GM19395 (cell line): ENCODE data around the gene IPMK.
A peak's percentile ranks its signal among the peaks of the same experiment; 100 is the strongest.

ENCODE experiments used
- ATAC-seq: cut with Tn5 transposase; IDR thresholded peaks from one replicate; pipeline ENCODE4 v1.9.1; 2021; ENCODE audit warnings: mild to moderate bottlenecking, moderate library complexity; ENCODE audit not compliant: unreplicated experiment

IPMK gene

DNA sequence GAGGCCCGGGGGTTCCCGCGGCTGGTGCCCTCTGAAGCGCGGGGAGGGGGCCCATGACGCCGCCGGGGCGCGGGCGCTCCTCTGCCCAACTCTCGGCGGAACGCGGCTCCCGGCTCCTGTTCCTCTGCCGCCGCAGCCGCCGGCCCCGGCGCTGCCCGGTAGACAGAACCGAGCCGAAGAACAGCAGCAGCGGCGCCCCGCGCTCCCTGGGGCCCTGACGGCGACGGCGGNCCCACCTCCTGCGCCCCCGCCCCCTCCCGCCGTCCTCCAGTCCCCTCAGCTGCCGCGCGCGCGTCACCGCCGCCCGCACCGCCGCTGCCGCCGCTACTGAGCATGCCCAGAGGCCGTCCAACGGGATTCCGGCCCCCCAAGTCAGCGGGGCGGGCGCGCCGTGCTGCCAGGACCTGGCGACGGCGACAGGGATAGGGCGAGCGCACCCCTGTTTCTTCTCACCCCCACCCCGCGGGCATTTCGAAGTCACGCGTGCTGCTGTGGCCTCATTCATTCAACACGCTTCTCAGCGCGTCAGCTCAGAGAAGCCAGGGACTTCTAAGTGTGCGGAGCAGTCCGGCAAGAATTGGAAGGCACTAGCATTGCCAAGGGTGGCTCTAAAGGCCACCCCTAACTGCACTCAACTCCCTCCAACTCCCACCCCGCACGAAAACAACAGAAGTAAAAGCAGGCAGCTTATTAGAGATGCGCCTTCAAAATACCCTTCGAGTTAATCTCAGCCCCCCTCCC is at the start of gene IPMK:
IPMK (minus strand) TSS at position 182 of the 741 bp plus-strand sequence. CDS start 283 bp downstream, outside the sequence.
- ATAC-seq = peak; percentile 52

DNA sequence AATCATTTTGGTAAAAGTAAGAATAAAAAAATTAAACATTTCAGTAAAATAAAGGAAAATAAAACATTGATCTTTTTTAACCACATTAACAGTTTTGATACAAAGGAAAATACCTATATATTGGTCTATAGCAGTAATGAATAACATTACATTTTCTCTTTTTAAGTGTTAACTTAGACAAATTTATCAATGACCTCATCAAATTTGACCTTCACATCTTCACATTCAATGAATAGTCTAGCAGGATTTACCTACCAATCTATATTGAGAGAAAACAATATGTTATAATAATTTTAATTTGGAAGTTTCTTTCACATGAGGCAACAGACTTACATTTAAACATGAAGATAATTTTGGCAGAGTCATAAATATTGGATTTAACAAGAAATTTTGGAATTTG is 49.2 kb upstream of the IPMK start:
- ATAC-seq = no peak

DNA sequence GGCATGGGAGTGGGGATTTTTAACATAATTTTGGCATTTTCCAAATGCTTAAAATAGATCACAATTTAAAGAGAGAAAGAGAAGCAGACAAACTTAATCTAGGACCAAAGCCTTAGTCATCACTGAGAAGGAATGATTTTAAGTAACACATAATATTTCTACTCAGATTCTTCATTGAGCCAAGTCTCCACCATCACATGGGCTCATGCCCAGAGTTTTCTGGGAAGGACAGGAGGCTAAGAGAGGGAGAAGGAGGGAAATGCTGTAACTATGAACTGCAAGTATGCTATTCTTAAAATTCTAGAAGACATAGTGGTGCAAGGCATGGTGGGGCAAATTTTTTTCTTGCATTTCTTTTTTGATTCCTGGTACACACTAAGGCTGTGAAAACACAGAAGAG is 43.3 kb upstream of the IPMK start:
- no peak for ATAC-seq

DNA sequence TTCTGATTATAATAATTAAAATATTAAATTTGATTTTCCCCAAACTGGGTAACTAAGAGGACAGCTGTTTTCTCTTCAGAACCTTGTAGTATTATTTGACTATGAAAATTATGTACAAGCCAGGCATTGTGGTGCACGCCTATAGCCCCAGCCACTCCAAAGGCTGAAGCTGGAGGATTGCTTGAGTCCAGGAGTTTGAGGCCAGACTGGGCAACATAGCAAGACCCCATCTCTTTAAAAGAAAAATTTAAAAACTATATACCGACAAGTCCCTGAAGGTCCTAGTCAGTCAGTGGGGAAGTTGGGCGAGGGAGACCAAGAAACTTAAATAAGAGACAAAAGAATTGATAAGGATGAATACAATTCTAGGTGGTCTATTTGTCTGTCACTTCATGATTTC is 40.0 kb upstream of the IPMK start:
- no peak for ATAC-seq

DNA sequence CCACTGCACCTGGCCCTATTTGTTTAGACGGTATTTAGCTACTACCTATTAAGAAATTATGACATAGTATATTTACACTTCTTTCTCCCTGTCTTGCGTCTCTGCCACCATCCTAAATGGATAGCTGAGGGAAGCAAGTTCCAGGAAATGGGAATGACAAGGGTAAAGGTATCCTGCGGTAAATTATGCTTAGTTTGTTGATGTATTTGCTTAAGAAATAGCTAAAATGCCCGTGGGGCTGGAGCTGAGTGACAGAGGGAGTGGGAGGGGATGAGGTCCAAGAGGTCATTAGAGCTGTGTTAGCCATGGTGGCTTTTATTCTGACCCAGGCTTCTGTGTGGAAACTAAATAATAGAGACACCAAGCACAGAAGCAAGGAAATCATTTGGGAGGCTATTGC is 38.1 kb upstream of the IPMK start:
- ATAC-seq = no peak

DNA sequence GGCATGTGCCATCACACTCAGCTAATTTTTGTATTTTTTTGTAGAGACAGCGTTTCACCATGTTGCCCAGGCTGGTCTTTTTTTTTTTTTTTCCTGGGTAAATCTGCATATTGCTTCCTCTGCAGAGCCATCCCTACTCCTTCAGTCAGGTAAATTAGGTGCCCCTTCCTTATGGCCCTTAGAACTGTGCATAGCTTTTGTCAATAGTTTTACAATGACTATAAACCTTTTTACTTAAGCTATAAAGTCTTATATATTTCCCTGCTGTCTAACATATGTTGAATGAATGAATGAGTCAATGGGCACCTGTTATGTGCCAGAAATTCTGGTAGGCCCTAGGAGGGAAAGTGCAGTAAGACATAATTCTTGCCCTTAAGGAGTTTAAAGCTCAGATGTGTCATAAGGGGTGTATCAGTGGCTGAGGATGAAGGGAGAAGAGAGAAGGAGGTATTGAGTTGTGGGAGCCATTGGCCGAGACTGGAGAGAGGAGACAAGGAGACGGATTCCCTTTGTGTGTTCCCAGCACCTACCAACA is 36.5 kb upstream of the IPMK start:
- ATAC-seq = no peak

DNA sequence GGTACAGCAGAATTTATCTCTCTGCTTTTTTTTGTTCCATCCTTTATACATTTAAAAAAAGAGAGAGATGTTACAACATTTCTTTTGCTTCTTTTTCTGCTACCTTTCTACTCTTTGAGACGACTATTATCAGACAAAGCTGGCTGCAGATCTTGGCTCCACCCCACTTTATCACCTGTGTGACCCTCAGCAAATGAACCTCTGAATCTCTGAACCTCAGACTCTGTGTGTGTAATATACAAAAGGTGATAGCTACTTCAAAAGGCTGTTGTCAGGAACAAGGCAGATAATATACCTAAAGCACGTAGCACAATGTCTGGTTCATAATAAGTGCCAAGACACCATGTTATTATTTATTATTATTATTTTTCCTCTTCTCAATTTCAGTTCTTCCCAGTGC is 34.6 kb upstream of the IPMK start:
- no peak for ATAC-seq

DNA sequence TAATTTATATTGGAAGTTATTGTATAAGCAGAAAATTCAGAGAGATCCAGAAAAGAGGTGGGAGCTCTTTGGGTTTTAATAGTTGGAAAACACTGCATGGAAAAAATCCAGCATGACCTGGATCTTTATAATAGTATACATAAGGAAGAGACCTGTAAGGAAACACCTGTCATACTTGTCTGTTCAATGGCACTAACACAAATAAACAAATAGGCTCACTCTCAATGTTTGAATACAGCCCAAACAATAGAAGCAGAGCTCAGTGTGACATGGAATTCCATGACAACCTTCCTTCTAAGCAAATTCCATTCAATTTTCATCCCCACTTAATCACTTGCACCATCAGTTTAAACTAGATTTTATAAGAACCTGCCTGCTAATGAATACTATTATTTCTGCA is 33.0 kb upstream of the IPMK start:
- no peak for ATAC-seq

DNA sequence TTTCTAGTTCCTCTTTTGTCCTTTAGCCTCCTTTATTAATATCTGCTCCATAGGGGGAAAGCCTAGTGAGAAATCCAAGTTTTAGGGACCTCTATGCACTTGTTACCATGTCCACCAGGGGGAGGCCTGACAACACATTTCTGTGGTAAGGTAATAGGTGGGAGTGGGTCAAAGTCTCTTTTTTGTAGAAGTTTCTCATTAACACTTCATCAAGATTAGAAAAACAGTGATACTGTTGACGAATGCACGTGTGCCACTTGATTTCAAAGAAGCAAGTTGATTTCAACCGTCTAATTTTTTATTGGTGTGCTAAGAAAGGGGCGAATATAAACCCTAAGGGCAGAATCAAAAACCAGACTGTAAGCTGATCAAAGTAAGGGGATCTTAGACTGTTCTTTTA is 31.9 kb upstream of the IPMK start:
- peak; percentile 94 for ATAC-seq

DNA sequence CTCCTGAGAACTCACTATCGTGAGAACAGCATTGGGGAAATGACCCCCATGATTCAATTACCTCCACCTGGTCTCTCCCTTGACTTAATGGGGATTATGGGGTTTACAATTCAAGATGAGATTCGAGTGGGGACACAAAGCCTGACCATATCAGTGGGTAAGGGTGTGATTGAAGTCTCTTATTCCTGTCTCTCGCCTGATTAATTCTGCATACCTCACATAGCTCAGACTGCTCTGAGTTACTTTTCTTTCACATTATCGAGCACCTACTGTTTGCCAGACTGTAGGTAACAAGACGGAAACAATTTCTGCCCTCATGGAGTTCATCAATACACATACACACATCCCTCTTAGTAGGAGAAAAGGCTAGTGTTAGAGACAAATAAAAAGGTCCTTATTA is 26.3 kb upstream of the IPMK start:
- ATAC-seq = no peak

DNA sequence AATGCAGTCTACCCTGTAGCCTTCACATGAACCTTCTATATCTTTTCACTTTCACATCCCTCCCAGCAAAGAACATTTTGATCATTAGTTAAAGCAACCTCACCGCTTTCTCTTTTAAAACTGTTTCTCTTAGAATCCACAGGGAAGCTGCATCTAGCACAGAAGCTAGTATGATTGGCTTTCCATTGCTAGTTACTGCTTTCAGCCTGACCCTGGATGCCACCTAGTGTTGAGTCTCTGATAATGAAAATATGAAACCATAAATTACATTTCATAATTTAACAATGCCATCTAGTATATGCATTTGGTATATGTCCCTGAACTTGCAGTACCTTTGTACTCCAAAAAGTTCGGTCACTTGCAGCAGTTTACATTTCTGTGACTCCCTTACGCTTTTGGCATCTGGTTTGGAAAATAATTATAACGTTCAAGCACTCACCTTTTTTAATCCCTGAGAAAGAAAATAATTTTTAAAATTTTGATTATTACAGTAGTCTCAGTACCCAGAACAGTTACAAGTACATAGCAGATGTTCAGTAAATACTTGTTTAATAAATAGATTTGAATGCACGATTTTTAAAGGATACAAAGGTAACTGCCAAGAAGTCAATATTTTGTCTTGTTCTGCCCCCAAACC is 24.0 kb upstream of the IPMK start:
- peak; percentile 93 for ATAC-seq

DNA sequence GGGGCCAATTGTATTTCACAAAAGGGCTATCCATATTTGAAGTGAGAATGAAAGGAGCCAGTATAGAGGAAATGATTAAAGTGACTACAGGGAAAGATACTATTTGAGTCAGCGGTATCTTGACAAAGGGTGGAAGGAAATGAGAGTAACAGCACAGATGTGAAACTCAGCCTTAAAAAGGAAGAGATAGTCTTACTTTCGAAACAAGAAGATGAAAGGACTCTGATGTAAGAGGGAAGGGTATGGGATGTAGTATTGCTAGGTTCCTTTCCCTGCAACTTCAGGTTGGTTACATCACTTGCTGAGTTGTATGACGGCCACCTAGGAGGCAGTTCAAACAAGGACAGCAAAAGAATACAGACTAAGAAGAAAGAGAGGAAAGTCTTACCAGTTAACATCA is 14.9 kb upstream of the IPMK start:
- peak; percentile 99 for ATAC-seq

DNA sequence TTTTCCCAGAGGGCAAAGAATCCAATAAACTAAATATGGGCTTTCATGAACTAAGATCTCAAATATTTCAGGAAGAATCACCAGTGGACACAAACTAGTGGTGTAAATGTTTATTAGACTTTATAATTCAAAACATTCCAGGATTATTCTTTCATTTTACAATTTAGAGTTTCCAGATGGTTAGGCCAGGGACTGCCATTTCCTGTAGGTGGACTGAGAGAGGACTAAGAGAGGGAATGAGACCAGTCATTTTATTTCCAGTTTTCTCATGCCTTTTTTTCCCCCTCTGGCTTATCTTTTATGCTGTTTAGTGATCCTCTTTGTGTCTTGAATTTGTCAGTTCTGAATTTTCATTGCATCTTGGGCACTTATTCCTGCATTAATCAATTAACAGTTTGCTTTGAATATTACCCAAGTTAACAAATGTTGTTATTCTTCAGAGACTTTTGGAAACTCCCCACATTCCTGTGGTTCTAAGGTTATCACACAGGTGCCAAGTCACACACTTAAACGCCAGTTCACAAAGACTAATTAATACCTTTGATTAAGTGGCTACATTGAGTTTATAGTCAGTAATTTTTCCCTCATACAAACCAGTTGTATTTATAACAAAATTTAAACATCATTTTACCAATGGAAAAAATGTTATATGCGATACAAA is 13.5 kb upstream of the IPMK start:
- ATAC-seq = no peak

DNA sequence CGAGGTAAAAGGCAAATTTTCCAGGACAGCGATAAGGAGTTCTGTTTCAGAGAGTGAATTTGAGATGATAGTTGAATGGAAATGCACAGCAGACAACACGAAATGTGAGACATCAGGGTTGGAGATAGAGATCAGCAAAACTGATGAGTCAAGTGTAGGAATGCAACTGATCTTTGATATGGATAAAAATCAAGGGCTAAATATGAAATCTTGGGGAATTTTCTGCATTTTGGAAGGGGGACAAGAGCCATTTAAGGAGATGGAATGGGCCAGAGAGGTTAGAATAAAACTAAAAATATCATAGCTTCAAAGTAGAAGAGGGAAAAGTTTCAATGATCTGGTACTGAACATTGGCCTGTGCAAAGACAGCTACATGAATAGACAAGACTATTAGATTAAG is 12.8 kb upstream of the IPMK start:
- ATAC-seq = no peak

DNA sequence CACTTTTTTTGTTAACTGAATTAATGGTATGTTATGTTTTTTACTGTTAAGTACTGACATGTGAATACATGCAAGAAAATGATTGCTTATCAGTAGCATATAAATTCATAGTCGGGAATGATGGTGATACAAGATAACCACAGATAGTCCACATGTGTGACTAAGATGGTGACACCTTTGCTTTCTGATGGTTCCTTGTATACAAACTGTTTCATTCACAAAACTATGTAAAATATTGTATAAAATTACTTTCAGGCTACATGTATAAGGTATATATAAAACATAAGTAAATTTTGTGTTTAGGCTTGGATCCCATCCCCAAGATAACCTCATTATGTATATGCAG is 11.2 kb upstream of the IPMK start:
- ATAC-seq = no peak

DNA sequence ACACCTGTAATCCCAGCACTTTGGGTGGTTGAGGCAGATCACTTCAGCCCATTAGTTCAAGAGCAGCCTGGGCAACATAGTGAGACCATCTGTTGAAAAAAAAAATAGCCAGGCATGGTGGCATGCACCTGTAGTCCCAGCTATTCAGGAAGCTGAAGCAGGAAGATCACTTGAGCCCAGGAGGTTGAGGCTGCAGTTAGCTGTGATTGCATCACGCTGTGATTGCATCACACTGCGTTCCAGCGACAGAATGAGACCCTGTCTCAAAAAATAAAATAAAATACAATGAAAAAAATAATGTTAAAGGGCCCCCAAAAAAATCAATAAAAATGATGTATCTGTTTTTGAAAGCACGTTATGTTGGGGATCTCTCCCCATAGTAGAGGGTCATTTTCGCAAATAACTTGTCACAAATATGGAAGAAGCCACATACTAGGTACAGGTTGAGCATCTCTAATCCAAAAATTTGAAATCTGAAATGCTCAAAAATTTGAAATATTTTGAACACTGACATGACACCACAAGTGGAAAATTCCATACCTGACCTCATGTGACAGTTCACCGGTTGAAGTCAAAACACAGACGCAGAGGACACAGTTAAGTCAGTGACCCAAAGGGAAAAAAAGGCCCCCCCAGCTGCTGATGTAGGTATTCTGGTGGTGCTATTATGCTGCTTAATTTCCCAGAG is 10.7 kb upstream of the IPMK start:
- ATAC-seq = no peak

DNA sequence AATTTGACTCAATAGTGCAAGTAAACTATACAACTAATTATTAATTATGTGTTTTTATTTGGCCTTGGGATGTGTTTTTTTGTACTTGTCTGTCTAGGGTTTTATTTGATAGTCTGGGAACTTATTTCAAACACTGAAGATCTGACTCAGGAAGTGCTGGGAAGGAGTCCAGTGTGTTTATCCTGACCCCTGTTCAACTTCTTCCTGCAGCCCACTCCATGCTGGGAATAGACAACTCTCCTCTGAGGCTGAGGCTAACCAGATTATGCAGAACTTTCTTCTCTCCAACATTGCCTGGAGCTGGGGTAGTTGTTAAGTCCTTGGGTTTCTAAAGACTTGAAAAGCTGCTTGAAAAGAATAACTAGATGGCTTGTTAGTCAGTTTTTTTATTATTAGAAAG is 8.2 kb upstream of the IPMK start:
- ATAC-seq = no peak

DNA sequence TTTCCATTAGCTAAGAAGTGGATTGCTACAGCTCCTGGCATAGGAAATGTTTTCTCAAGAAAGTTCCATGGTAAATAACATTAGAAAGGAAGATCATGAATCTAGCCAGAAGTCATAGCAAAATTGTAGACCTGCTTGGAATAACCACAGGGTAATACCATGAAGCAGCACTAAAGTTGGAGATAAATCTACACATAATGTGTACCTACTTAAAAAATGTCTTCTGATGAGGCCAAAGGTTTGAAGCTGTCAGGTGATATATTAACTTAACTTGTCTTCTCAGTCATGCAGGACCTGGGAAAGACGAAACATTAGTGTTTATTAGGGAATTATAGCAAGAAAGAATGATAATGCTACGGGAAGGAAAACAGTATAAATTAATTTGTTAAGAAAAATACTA is 7.6 kb upstream of the IPMK start:
- ATAC-seq = no peak

DNA sequence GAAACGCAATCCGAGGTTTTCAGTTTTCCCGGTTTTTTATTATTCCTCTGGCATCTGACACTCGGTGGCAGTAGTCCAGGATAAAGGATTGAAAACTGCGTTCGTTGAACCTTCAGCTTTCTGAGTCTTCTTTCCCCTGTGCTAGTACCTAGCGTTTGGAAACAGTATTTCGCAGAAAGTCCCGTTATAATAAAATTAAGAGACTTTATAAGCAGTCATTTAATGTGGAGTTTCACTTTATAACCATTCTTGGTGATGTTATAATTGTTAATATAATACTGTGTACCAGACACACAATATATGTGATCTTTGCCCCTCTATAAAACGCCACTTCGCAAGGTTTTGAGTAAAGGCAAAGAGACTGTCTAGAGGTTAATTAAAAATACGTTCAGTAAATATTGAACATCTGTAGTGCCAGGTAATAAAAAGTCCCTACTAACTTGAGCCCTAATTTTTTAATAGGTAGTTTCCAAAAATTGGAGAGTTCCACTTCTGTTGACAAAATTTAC is 2.1 kb upstream of the IPMK start:
- ATAC-seq = no peak

DNA sequence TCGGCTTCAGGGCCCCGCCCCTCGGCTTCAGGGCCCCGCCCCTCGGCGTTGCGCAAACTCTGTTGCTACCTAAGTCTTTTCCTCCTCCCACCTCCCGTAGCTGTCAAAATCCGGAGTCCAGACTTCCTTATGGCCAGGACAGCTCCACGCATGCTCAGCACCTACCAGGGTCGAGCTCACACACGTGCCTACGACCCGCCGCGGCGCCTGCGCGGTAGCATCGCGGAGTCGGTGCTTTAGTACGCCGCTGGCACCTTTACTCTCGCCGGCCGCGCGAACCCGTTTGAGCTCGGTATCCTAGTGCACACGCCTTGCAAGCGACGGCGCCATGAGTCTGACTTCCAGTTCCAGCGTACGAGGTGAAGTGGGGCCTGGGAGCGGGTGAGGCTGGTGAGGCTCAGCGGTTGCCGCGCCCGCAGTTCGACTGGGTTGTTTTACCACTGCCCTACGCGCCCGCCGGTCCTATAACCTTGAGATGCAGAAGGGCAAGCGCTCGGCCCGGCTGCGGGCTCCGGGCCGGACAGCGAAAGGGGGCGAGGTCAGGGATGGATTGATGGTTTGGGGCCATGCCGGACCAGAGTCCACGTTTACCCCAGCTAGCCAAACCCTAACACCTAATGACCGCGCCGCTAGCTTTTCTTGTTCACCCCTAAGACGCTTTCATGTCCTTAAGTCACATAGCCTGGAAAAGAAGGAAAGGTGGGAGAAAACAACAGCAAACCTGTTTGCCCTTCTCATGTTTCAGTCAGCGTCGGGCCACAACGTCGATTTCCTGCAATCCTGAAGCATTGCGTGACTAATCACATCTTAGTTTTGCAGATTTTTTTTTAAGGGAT is 1.5 kb upstream of the IPMK start, which contains the start of gene CISD1:
CISD1 (plus strand) TSS at position 217 of the 836 bp plus-strand sequence; CDS start at position 329, 112 bp downstream.
- ATAC-seq = peak; percentile 70
